K562 (cell line): ENCODE measurements around the gene MRNIP. TPM values are rescaled to one million over a fixed set of nuclear protein-coding genes. Genes with fewer than 3 reads are reported as not detected.

ENCODE experiments used
- CREBBP ChIP-seq: IDR thresholded peaks from one replicate; pipeline ENCODE4 v1.6.1; 2012; ENCODE audit warnings: low read depth, mild to moderate bottlenecking, control low read depth, inconsistent platforms, low read length
- EP400 ChIP-seq: fragments of 450-650 bp; IDR thresholded peaks from 2 replicates; pipeline ENCODE4 v1.6.1; 2017; ENCODE audit warnings: antibody characterized with exemption, mild to moderate bottlenecking, moderate library complexity
- GTF3C2 ChIP-seq: IDR thresholded peaks from 3 replicates; pipeline ENCODE4 v1.6.1; 2011; ENCODE audit warnings: borderline replicate concordance, mild to moderate bottlenecking, moderate library complexity; ENCODE audit not compliant: insufficient read length; ENCODE audit errors: extremely low read depth
- HMGXB4 ChIP-seq: sonication (generic); formaldehyde crosslinking; IDR thresholded peaks from 2 replicates; pipeline ENCODE4 v1.8.1; 2023; ENCODE audit warnings: mild to moderate bottlenecking, missing genetic modification reagents
- KLF1 ChIP-seq: fragments of 450-650 bp; IDR thresholded peaks from 2 replicates; pipeline ENCODE4 v1.6.1; 2016; ENCODE audit warnings: missing genetic modification characterization, missing compliant biosample characterization
- MXD1 ChIP-seq: fragments of 250-450 bp; sonication (Bioruptor Pico); IDR thresholded peaks from 2 replicates; pipeline ENCODE4 v1.8.0; 2021; ENCODE audit warnings: borderline replicate concordance, mild to moderate bottlenecking, moderate library complexity; ENCODE audit not compliant: poor library complexity, severe bottlenecking
- NFE2L1 ChIP-seq: fragments of 450-650 bp; IDR thresholded peaks from 2 replicates; pipeline ENCODE4 v1.6.1; 2016; ENCODE audit warnings: missing genetic modification characterization, low read depth, mild to moderate bottlenecking, missing compliant biosample characterization, moderate library complexity, borderline replicate concordance
- NR2F6 ChIP-seq: fragments of 450-650 bp; formaldehyde crosslinking; IDR thresholded peaks from 2 replicates; pipeline ENCODE4 v1.4.0; 2020; ENCODE audit warnings: mild to moderate bottlenecking
- NR4A1 ChIP-seq, 2 experiments: fragments of 250-450 bp in 1 of 2; fragments of 450-650 bp in 1 of 2; sonication (Bioruptor Pico) in 1 of 2; IDR thresholded peaks; 2 replicates each; pipeline versions ENCODE4 v1.4.0 to v1.6.1; 2016 to 2020; ENCODE audit warnings: mild to moderate bottlenecking in 2 of 2, missing compliant biosample characterization in 1 of 2, missing genetic modification characterization in 1 of 2, moderate library complexity in 1 of 2
- PHF8 ChIP-seq: fragments of 200-600 bp; sonication (generic); IDR thresholded peaks from 2 replicates; pipeline ENCODE4 v1.6.1; 2012; ENCODE audit warnings: mixed run types, mild to moderate bottlenecking, inconsistent platforms, low read length, moderate library complexity, borderline replicate concordance
- POLR2G ChIP-seq: fragments of 200-400 bp; formaldehyde crosslinking; IDR thresholded peaks from 2 replicates; pipeline ENCODE4 v1.6.1; 2017; ENCODE audit warnings: low read depth, mild to moderate bottlenecking, antibody characterized with exemption, low read length, moderate library complexity
- POU5F1 ChIP-seq: fragments of 150-350 bp; IDR thresholded peaks from 2 replicates; pipeline ENCODE4 v1.6.1; 2014; ENCODE audit warnings: borderline replicate concordance, low read length, low read depth, mild to moderate bottlenecking; ENCODE audit not compliant: partially characterized antibody
- PREB ChIP-seq: sonication (generic); formaldehyde crosslinking; IDR thresholded peaks from 2 replicates; pipeline ENCODE4 v1.8.1; 2023; ENCODE audit warnings: mild to moderate bottlenecking, missing genetic modification reagents
- SMAD2 ChIP-seq: fragments of 150-350 bp; IDR thresholded peaks from 2 replicates; pipeline ENCODE4 v1.6.1; 2014; ENCODE audit warnings: low read depth, mild to moderate bottlenecking, low read length
- SNAPC5 ChIP-seq: fragments of 250-450 bp; sonication (Bioruptor Pico); IDR thresholded peaks from 2 replicates; pipeline ENCODE4 v1.8.0; 2021; ENCODE audit warnings: moderate library complexity, mild to moderate bottlenecking, inconsistent platforms
- SRSF3 ChIP-seq: fragments of 200-400 bp; formaldehyde crosslinking; IDR thresholded peaks from 2 replicates; pipeline ENCODE4 v1.6.1; 2016; ENCODE audit warnings: mild to moderate bottlenecking, low read length, moderate library complexity; ENCODE audit not compliant: insufficient read depth
- polyA plus RNA-seq, 8 experiments: library from polyadenylated mRNA; depleted of rRNA in 4 of 8; stranded (reverse) in 5 of 8; unstranded in 3 of 8; fragments of >200 nt; fragmentation: Nextera tagmentation in 2 of 8; fragmentation: Illumina TruSeq in 1 of 8; extraction: Ambion mirVana in 2 of 8; extraction: Trizol in 1 of 8; gene quantifications; 2 replicates each; pipeline versions ENCODE4 v1.2.1 to v1.2.3, GENCODE V29; 2011 to 2014; ENCODE audit warnings: inconsistent platforms in 1 of 8, missing spikeins in 1 of 8
- total RNA-seq, 7 experiments: library from RNA; depleted of rRNA in 6 of 7; stranded (reverse); fragments of >200 nt in 6 of 7; fragmentation: Illumina TruSeq in 2 of 7; extraction: Trizol in 2 of 7; gene quantifications; 2 replicates each; pipeline versions ENCODE4 v1.2.1 to v1.2.3, GENCODE V29; 2011 to 2021; ENCODE audit warnings: low replicate concordance in 1 of 7

The MRNIP gene
- total and polyA plus RNA-seq, 9 of the 15 experiments (the other 6 are each of a cell fraction or from before 2014, with no cell fraction given), result 3.6 to 39.0 (median 16.8) TPM

GRCh38 chr5:179839328-179840256 lies 19.0 kb downstream of the MRNIP start (continued):
- no peak for TF ChIP-seq SMAD2
- no peak for TF ChIP-seq GTF3C2
- no peak for TF ChIP-seq MXD1 (CRISPR knock-in tag)
- no peak for TF ChIP-seq CREBBP
- TF ChIP-seq HMGXB4 (CRISPR knock-in tag), result no peak
- no peak for TF ChIP-seq EP400
- TF ChIP-seq SNAPC5, result no peak
- no peak for TF ChIP-seq NR4A1 (CRISPR knock-in tag; IDR thresholded peaks at IDR 0.05)
- TF ChIP-seq NR4A1 (tag; IDR thresholded peaks at IDR 0.05), result no peak
- TF ChIP-seq SRSF3, result no peak
- TF ChIP-seq PREB (CRISPR knock-in tag), result no peak
- TF ChIP-seq NFE2L1 (tag), result no peak
- TF ChIP-seq KLF1 (tag), result no peak
- TF ChIP-seq POU5F1, result no peak
- no peak for TF ChIP-seq NR2F6 (CRISPR knock-in tag)
- peak; percentile 75 for TF ChIP-seq POLR2G
- no peak for TF ChIP-seq PHF8
- TF ChIP-seq, all 486 proteins: peak for 6
